Measurements from ENCODE around the gene C20orf141.
"Not testable (repeated sequence)": the region's sequence is repeated elsewhere in the genome, so short reads cannot be mapped to it uniquely, and the experiment has no call there.

The C20orf141 gene, protein sequence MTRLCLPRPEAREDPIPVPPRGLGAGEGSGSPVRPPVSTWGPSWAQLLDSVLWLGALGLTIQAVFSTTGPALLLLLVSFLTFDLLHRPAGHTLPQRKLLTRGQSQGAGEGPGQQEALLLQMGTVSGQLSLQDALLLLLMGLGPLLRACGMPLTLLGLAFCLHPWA

DNA sequence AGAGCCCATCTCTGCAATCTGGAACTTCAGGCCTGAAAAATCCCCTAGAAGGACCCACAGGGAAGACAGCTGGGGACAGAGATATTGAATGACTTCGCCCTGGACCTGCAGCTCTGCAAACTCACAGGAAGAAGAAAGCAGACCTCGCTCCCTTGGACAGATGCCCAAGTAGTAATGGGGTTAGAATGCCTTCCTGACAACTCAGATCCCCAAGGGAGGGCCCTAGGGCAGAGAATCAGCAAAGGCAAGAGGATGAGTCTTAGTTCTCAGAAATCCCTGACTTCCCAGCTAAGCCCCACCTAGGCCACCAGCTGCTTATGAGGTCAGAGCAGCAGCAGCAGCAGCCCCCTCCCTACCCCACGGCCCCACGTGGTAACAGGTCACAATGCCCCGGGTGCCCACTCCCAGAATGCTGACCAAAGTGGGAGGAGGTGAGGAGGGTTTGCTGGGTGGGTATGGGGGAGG is at the start of gene C20orf141:
TSS of gene C20orf141 (plus strand) at position 401 of the 465 bp plus-strand sequence. CDS start 198 bp downstream, outside the sequence.
- in situ Hi-C loops (cut with HindIII; ENCODE audit: low pct_ligation_motif_present, low pct_unique_long_range_greater_than_20kb, low sequenced_read_pairs) = no loop called here
- DNase-seq = peak; percentile 89

DNA sequence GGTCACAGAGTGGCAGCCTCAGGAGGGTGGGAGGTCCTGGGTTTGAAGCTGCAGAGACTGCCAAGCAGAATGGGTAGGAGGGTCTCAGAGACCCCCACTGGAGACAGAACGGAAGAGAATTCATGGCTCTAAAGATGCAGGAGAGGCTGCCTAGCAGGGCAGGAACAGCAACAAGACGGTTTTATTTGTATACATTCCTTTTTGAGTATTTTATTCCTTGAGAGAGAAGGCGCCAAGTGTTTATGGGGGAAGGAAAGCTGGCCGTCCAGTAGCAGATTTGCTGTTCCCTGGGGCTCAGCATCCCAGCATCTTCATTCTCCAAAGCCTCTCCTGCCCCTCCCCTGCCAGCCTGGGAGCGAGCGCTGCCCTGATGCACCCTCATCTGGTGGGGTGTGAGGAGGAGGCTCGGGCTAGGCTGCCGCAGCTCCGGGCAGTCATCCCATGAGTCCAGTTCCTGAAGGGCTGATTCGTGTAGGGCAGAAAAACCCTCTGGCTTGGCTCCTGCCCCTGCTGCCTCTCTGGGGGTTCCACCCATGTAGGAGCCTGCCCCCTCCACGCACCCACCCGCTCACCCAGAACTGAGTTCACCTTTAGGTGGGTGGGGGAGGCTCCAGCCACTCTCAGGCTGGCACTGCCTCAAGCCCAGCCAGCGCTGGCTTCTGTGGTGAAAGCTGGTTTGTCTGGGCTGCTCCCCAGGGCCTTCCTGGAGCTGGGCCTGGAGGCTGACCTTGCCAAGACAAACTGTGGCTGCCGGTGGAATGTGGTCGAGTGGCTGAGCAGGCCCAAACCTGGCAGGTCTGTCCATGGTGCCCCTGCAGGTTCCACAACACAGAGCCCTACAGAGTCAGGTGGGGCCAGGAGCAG is 46.8 kb upstream of the C20orf141 start:
- in situ Hi-C loops (cut with HindIII; ENCODE audit: low pct_ligation_motif_present, low pct_unique_long_range_greater_than_20kb, low sequenced_read_pairs) = no loop called here
- DNase-seq = no peak

DNA sequence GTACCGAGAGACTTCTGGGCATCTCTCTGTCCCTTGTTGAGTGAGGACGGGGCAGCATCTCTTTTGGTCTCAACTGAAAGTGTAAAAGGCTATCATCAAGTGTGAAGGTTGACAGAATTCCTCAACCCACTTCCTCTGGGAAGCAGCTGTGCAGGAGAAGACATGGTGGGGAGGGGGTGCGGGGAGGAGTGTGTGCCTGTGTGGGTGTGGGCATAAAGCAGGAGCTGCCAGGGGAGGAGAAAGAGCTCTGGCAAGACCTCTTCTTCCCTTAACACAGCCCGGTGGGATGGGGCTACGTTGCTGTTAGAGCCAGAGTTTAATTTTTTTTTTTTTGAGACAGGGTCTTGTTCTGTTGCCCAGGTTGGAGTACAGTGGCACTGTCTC is 46.2 kb upstream of the C20orf141 start:
- in situ Hi-C loops (cut with HindIII; ENCODE audit: low pct_ligation_motif_present, low pct_unique_long_range_greater_than_20kb, low sequenced_read_pairs) = no loop called here

DNA sequence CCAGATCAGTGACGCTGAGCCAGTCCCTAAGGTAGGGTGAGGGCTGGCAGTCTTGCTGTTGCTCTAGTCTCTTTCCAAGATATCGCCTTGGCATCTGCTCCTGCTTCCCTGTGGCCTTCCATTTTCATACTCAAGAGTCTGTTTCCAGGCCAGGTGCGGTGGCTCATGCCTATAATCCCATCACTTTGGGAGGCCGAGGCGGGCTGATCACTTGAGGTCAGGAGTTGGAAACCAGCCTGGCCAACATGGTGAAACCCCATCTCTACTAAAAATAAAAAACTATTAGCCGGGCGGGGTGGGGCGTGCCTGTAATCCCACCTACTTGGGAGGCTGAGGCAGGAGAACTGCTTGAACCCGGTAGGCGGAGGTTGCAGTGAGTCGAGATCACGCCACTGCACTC is 44.7 kb upstream of the C20orf141 start:
- not testable (repeated sequence) for DNase-seq

More for the DNA sequence above, 46.2 kb upstream of the C20orf141 start:
- no peak for DNase-seq

DNA sequence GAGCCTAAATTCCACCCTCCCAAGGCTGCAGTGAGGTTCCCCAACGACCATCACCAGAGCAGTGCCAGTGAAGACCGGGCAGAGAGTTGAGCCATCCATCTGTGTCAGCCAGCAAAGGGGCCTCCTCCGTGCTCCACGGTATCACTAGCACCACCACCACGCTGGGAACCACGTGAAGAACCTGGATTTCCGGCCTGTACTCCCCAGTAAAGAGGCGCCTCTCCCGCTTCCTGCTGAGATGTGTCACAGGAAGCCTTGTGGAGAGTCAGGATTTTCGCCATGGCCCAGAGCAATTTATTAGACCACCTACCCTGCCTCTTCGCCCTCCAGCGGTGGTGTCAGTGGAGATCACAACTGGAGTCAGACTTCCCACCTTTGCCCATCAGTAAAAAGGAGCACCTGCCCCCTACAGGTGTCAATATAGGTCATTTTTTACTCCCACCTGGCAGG is 43.1 kb upstream of the C20orf141 start:
- DNase-seq = no peak

More for the DNA sequence above, 44.7 kb upstream of the C20orf141 start:
- in situ Hi-C loops (cut with HindIII; ENCODE audit: low pct_ligation_motif_present, low pct_unique_long_range_greater_than_20kb, low sequenced_read_pairs) = not testable (repeated sequence)

DNA sequence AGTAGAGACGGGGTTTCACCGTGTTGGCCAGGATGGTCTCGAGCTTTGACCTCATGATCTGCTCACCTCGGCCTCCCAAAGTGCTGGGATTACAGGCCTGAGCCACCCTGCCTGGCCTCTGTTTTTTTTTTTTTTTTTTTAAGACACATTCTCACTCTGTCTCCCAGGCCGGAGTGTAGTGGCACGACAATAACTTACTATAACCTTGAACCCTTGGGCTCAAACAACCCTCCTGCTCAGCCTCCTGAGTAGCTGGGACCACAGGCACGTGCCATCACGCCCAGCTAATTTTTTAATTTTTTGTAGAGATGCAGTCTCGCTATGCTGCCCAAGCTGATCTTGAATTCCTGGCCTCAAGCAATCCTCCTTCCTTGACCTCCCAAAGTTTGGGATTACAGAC is 41.0 kb upstream of the C20orf141 start:
- no peak for DNase-seq
- in situ Hi-C loops (cut with HindIII; ENCODE audit: low pct_ligation_motif_present, low pct_unique_long_range_greater_than_20kb, low sequenced_read_pairs) = no loop called here

More for the DNA sequence above, 43.1 kb upstream of the C20orf141 start:
- in situ Hi-C loops (cut with HindIII; ENCODE audit: low pct_ligation_motif_present, low pct_unique_long_range_greater_than_20kb, low sequenced_read_pairs) = no loop called here

DNA sequence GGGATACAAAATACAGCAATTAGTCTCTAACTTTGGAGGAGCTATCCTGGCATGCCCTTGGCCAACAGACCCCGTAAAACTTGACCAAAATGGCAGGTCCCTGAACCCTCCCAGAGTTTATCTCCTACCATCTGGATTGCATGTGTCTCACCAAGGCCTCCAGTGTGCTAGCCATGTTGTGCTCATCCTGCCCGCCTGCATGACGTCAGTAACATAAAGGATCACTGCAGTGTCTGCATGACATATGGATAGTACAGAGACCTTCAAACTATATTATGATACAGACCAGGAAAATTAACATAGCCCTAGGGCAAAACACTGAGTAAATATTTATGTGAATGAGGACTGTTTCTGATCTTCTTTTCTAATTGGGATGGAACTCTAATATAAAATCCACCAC is 39.6 kb upstream of the C20orf141 start:
- no peak for DNase-seq
- in situ Hi-C loops (cut with HindIII; ENCODE audit: low pct_ligation_motif_present, low pct_unique_long_range_greater_than_20kb, low sequenced_read_pairs) = no loop called here

DNA sequence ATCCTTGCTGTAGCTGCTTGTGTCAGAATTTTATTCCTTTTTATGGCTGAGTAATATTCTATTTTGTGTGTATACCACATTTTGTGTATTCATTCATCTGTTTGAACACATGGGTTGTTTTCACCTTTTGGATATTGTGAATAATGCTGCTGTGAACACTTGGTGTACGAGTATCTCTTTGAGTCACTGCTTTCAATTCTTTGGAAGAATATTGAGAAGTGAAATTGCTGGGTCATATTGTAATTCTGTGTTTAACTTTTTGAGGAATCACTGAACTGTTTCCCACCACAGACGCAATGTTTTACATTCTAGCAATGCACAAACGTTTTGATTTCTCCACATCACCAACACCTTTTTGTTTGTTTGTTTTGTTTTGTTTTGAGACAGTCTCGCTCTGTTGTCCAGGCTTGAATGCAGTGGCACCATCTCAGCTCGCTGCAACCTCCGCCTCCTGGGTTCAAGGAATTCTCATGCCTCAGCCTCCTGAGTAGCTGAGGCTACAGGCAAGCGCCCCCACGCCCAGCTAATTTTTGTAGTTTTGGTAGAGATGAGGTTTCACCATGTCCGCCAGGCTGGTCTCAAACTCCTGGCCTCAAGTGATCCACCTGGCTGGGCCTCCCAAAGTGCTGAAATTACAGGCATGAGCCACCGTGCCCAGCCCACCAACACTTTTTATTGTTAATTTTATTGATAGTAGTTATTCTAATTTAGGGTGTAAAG is 36.0 kb upstream of the C20orf141 start:
- in situ Hi-C loops (cut with HindIII; ENCODE audit: low pct_ligation_motif_present, low pct_unique_long_range_greater_than_20kb, low sequenced_read_pairs) = no loop called here
- DNase-seq = no peak

DNA sequence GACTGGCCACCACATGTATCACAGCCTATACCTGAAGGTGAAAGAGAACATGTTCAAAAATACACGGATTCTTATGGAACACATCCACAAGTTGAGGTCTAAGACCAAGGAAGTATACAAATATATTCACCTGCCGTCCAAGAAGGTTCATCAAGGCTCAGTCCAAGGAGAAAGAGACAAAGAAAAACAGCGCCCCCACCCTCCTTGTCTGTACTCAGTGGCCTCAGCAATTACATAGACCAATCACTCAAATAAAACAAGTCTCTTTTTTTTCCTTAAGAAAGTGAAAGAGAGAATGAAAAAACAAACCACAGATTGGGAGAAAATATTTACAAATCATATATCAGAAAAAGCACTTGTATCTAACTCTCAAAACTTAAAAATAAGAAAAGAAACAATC is 33.8 kb upstream of the C20orf141 start:
- no peak for DNase-seq
- in situ Hi-C loops (cut with HindIII; ENCODE audit: low pct_ligation_motif_present, low pct_unique_long_range_greater_than_20kb, low sequenced_read_pairs) = no loop called here

DNA sequence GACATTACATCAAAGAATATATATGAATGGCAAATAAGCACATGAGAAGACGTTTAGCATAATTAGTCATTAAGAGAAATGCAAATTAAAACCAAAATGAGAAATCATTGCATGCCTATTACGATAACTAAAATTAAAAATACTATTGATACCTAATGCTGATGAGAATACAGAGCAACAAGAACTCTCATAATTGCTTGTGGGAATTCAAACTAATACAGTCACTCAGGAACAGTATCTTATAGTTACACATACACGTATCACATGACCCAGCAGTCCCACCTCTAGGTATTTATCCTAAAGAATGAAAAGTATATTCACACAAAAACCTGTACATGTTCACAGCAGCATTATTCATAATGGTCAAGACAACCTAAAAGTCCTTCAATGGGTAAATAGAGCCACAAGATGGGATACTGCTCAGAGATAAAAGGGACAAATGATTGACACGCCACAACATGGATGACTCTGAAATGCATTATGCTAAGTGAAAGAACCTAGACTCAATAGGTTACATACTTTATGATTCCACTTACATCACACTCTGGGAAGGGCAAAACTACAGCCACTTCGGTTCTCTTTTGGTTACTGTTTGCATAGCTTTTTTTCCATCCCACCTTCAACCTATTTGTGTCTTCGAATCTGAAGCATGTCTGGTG is 30.8 kb upstream of the C20orf141 start:
- in situ Hi-C loops (cut with HindIII; ENCODE audit: low pct_ligation_motif_present, low pct_unique_long_range_greater_than_20kb, low sequenced_read_pairs) = no loop called here
- no peak for DNase-seq

DNA sequence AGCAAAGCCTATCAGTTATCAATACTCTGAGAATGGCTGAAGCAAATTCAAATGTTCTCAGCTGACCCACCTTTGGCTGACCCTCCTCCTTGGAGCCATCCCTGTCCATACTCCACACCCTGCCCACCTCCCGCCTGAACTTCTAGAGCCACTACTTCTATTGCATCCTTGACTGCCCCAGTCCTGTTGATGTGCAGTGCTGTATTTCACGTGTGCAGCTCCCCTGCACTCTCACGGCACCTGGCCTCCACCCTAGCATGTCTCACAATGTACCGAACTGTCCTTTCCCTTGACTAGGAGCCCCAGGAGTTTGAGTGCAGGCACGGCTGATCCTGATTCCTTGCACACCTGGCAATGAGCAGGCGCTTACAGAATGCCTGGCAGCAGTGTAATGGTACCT is 21.3 kb upstream of the C20orf141 start:
- in situ Hi-C loops (cut with HindIII; ENCODE audit: low pct_ligation_motif_present, low pct_unique_long_range_greater_than_20kb, low sequenced_read_pairs) = no loop called here
- DNase-seq = no peak

DNA sequence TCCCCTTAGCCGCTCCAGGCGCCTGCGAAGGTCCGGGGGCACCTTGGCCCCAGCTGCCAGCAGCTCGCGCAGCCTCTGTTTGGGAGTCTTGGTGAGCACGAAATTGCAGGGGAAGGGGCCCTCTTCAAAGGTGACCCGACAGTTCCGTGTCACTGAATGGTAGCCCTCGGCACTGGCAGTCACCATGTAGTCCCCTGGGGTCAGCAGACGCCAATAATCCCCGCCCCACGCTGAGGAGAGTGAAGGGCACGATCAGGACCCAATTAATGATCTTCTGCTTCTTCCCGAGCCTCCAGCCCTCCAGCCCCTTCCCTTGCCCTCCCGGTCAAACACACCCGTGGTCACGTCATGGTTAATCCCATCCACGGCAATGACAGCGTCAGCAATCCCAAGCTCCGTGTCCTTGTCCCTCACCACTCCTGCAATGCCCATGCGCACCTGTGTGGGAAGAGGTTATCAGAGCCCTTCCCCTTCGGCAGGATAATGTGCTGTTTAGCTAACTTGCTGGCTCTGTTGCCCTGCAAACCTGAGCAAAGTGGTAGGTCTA is 20.5 kb upstream of the C20orf141 start:
- in situ Hi-C loops (cut with HindIII; ENCODE audit: low pct_ligation_motif_present, low pct_unique_long_range_greater_than_20kb, low sequenced_read_pairs) = no loop called here

DNA sequence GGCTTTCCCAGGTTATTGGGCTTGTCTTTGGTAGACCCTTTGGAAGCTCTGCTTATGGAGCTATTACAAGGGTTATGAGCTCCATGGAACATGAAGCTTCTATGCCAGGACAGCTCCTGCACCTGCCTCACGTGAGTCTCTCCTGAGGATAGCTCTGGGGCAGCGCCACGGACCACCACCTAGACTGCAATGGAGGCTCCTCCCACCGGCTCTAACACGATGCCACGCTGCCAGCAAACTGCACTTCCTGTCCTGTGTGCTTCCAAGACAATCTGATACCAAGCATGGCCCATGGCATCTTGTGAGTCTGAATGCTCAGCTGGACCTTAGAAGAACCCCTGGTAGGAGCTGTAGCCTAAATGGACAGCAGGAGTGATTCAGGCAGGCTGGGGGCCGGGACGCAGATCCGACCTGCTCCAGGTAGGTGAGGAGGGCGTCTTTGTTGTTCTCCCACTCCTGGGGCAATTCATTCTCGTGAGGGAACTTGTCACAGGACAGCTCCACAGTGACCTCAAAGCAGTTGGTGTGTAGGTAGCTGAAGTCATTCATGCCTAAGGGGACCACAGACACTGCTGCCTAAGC is 19.8 kb upstream of the C20orf141 start:
- in situ Hi-C loops (cut with HindIII; ENCODE audit: low pct_ligation_motif_present, low pct_unique_long_range_greater_than_20kb, low sequenced_read_pairs) = no loop called here
- no peak for DNase-seq

More for the DNA sequence above, 20.5 kb upstream of the C20orf141 start:
- DNase-seq = no peak

DNA sequence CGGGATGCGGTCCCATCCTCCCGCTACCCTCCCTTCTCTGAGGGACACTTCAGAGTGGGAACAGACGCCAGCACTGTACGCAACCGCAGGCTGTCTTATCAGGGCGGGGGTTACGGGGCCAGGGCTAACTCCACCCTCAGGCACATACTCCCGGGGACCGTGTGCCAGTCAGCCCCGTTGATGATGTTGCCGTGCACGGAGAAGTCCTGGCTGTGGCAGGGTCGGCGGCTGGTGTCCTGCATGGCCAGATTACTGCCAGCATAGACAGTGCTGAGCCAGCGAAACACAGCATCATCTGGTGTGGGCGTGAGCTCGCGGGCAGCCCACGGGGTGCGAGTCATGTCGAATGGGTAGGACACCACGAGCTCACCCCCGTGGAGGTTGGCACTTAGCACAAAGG is 19.3 kb upstream of the C20orf141 start:
- DNase-seq = no peak
- in situ Hi-C loops (cut with HindIII; ENCODE audit: low pct_ligation_motif_present, low pct_unique_long_range_greater_than_20kb, low sequenced_read_pairs) = no loop called here

DNA sequence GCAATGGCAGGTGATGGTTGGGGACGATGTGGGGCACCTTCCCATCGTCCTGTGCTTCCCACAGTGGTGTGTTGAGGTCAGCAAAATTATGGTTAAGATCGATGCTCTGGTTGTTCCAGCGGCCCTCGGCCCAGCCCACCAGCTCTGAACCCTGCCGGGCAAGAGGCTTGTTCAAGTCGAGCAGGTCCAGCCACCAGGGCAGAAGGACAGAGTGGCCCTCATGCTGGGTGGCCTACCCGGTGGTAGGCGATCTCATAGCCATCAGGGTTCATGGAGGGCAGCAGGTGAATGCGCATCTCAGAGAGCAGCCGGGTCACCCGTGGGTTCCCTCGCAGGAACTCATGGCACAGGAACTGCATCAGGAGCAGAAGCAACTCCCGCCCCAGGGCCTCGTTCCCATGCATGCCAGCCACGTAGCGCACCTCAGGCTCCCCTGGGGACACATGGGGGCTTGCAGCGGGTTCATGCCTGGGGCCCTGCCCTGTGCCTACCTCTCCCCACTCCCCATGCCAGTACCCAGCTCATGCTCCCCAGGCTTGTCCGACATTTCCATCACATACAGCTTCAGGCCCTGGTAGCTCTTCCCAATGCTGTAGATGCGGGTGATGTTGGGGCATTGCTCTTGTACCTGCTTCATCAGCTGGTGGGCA is 18.7 kb upstream of the C20orf141 start:
- no peak for DNase-seq
- in situ Hi-C loops (cut with HindIII; ENCODE audit: low pct_ligation_motif_present, low pct_unique_long_range_greater_than_20kb, low sequenced_read_pairs) = no loop called here

DNA sequence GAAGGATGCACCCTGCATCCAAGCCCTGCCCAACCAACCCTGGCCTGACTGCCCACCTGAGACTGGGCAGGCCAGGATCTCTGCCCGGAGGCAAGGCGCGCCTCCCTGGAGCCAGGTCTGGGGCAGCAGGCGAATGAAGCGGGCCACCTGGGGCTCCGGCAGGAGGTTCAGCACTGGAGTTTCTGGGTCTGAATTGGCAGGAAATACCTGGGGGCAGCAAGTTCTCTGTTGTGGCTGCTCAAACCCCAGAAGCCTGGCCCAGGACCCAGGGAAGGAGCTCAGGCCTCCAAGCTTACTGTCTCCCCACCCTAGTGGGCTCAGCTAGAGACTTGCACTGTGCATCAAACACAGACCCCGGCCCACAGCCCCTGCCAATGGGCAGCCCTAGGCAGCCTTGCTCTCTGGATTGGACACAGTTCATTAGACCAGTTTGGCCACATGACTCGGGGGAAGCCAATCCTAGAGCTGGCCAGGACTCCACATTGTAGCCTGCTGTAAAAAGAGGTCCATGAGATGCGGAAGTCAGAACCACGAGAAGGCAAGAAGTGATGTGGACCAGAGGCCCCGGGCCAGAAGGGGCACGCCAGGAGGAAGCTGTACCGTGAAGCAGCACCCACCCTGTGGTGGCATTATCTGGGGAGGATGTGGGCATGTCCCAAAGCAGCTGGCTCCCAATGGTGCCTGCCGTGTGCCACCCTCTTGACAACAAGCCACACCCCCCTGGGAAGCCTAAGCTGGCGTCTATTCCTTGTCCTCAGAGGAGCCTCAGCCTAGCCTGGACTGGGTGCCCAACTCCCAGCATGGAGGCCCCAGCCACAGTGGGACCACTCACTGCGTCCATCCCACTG is 17.4 kb upstream of the C20orf141 start:
- DNase-seq = no peak
- in situ Hi-C loops (cut with HindIII; ENCODE audit: low pct_ligation_motif_present, low pct_unique_long_range_greater_than_20kb, low sequenced_read_pairs) = no loop called here

All from ACHN (cell line).